Fibroblast of peridontal ligament (primary cell): ENCODE results near the gene KCTD16.

ENCODE experiments used
- DNase-seq: peaks from one replicate; pipeline ENCODE4 v3.0.0-alpha.2; 2010; ENCODE audit errors: extremely low read depth

Gene KCTD16

GRCh38 chr5:144333336-144333920, 162.8 kb downstream of the KCTD16 start:
- peak; percentile 29 for DNase-seq

GRCh38 chr5:144335561-144335960, 164.9 kb downstream of the KCTD16 start:
- DNase-seq: no peak

DNA sequence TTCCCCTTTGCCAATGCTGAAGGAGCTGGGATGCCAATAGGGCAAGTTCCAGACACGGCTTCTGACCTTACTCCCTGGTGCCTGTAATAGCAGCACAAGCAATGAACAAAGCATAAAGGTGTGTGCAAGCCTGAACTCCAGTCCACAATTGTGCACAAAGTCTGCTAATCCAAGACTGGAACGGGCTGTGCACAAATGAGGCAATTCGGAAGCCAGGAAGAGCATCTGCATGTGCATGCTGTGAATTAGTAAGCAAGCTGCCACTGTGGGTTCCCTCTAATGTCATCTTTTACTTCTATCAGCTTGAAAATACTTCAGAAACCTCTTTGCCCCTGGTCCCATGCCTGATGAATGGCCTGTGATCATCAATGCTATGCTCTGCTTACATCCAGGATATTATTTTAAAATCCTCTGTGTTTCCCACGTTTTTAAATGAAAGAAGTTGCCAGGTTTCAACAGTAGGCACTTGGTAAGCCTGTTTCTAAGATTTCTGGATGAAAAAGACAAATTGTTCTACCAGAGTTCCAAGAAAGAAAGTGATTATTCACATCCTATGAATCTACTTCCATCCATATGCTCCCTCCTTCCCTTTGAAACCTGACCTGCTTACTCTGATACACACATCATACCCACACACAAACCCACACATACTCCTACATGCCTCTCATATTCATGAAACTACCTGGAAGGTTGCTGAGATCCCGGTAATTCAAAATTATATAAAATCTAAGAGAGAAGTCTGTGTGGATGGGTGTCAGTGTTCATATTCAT, 165.7 kb downstream of the KCTD16 start:
- no peak for DNase-seq

- DNase-seq: no peak
Observed at GRCh38 chr5:144352330-144352729, 181.7 kb downstream of the KCTD16 start.

GRCh38 chr5:144352732-144353317, 182.2 kb downstream of the KCTD16 start:
- no peak for DNase-seq

DNA sequence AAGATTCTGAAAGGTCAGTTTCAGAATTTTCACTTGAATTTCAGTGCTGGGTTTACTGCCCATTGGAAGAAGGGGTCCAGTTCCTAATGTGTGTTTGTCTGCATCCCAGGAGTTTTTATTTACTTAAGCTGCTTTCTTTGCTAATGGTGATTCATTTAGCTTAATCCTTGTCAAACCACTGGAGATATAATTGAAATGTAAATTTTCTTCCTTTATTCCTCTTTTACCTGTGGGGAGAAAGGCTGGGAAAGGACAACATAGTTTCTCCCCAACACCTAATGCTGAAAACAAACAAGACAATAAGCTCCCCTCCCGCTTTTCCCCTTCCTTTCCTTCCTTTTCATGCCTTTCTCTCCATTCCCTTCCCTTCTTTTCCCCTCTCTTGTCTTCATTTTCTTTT, 185.8 kb downstream of the KCTD16 start:
- DNase-seq: no peak

GRCh38 chr5:144361406-144361805, 190.7 kb downstream of the KCTD16 start:
- peak; percentile 12 for DNase-seq

DNA sequence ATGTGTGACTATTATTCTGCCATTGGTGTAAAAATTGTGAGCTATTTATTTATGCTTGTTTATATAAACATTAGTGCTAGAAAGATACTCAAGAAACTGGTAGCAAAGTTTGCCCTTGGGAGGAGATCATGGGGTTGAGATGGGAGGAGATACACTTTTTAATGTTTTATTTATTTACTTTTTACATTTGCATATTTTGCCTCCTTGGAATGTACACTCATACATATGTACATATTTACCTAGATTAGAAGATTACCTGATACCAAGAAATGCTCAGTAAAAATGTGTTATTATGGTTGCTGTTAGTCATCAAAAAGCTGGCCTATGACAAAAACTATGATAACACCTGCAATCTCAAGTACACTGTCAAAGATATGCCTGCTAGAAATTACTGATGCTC, 195.2 kb downstream of the KCTD16 start:
- no peak for DNase-seq

- no peak for DNase-seq
Observed at GRCh38 chr5:144367991-144368390, 197.3 kb downstream of the KCTD16 start.

DNA sequence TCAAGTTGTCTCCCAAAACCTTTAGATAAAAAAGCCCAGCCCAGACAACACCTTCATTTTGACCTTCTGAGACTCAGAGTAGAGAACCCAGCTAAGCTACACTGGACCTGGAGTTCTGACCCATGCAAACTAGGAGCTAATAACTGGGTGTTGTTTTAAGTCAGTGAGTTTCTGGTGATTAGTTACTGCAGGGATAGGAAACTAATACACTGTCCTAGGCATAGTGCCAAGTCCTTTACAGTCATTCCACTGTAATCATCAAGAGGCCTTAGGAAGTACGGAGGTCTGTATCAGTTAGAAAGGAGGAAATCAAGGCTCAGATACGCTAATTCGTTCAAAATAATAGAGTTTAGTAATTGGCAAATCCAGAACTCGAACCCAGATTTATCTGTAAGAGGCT, 197.9 kb downstream of the KCTD16 start:
- peak; percentile 24 for DNase-seq

DNA sequence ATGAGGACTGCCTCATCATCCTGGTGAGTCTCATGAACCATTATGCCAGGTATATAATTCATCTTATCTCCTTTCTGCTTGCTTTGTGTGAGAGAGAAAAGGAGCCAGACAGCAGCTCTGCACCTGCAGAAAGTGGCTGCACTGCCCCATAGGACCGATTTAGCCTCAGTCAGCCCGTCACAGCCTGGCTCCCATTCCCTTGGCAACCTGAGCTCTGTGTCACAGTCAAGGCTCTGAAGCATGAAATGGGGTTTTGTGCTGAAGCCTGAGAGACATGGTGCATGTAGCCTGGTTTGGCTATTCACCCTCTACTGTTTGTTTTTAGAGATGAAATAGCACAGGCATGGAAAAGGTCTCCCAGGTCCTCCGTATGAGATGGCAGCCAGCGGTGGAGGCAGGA, 198.3 kb downstream of the KCTD16 start:
- no peak for DNase-seq

DNA sequence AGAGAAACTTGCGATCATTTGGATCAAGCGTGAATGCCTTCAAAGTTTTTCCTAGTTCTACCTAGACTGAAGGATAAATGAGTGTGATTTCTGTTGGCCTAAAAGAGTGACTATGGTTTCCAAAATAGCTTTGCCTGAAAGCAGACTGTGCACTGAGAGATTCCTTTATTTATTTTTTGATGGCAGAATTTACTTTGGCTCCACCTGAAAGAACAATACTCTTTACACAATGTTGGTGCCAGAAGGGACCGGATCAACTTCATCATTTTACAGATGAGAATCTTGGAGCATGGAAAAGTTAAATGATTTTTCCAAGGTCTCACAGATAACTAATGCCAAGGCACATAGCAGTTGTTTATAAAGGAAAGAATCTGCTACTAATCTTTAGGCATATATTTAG, 199.6 kb downstream of the KCTD16 start:
- no peak for DNase-seq

GRCh38 chr5:144374637-144375036, 204.0 kb downstream of the KCTD16 start:
- DNase-seq: no peak

GRCh38 chr5:144377207-144377606, 206.5 kb downstream of the KCTD16 start:
- DNase-seq: no peak

DNA sequence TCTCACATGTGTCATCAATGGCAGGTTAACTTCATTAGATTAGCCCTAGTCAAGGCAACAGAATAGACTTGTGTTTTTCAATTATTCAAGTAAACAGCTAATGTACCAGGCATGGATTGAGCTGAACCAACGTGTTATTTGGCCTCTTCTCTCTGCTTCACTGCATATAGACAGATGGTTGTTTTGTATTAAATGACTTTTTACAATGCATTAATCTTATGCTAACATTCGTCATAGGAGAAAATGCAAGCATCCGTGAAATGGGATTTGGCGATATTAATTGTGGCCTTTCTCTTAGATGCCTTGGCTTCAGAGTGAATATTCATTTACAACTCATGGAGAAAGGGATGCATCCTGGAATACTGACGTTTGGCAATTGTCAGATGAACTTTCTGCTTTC, 208.0 kb downstream of the KCTD16 start:
- DNase-seq: no peak

- DNase-seq: no peak
Observed at GRCh38 chr5:144385597-144385996, 214.9 kb downstream of the KCTD16 start.

DNA sequence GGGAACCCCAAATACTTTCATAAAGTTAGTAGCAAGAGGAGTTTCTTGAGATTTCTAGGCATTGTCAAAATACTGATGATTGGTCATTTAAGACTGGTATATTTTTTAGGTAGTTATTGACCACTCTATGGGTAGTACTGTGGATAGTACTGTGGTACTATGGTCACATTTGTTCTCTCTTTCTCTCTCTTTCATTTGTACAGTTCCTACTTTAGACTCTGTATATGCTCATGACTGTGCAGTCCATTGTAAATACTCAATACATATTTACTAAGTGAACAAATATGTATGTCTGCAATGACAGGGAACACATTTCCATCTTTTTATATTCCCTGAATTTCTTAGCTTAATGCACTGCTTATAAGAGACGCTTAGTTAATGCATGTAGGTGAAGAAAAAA, 215.6 kb downstream of the KCTD16 start:
- DNase-seq: no peak

GRCh38 chr5:144390133-144390532, 219.5 kb downstream of the KCTD16 start:
- DNase-seq: peak; percentile 25

DNA sequence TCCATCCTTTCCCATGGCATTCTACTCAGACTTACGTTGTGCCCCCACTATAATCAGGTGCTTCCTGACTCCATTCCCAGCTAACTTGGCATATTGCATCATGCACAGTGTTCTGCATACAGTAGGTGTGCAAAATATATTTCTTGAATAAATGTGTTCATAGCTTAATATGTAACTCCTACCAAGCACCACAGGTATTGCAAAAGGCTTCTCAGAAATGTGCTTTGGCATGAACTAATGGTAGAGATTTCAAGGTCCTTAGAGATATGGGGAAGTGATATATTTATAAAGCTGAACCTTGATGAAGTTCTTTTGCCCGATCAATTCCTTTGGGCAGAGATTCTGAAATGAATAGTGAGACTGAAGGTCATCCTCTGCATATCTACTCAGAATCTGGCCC, 220.4 kb downstream of the KCTD16 start:
- no peak for DNase-seq

- no peak for DNase-seq
Observed at GRCh38 chr5:144393641-144394435, 223.2 kb downstream of the KCTD16 start.

DNA sequence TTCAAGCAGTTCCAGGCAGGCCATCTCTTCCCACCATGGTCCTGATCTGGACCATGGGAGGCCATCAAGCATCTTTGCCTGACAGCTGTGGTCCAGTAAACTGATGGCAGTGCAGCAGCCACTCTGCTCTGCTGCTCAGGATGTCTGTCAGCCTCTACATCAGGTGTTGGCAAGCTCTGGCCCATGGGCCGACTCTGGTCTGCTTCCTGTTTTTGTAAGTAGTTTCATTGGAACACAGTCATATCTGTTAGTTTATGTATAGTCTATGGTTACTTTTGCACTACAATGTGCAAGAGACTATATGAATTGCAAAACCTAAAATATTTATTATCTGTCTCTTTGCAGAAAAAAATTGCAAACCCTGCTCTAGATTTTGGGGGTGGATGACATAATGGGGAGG, 225.0 kb downstream of the KCTD16 start:
- no peak for DNase-seq

DNA sequence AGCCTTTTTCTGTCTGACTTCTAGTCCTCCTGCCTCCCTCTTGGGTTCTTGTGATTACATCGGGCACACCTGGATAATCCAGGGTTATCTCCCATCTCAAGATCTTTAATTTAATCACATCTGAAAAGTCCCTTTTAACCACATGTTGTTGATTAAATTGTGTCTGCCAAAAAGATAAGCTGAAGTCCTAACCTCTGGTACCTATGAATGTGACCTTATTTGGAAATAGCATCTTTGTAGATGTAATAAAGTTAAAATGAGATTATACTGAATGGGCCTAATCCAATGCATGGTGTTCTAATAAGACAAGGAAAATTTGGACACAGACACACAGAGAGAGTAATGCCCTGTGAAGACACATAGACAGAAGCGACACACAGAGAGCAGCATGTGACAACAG, 232.4 kb downstream of the KCTD16 start:
- DNase-seq: no peak
